Erythroblast (primary cell): ENCODE measurements around the gene UBL7.

ENCODE experiments used
- DNase-seq, 2 experiments: peaks; one replicate each; lab custom pipeline; 2025; lab: John Stamatoyannopoulos, UW
- GATA1 ChIP-seq: IDR thresholded peaks from 2 replicates; pipeline ENCODE4 v1.6.1; 2011; ENCODE audit warnings: low read depth, mild to moderate bottlenecking, control low read depth, low read length, moderate library complexity
- POLR2A ChIP-seq: IDR thresholded peaks from 2 replicates; pipeline ENCODE4 v1.6.1; 2011; ENCODE audit warnings: mild to moderate bottlenecking, low read length

UBL7 gene

GRCh38 chr15:74396146-74396438 is 64.9 kb downstream of the UBL7 start:
- no peak for TF ChIP-seq POLR2A
- no peak for TF ChIP-seq GATA1
- DNase-seq = no peak
